Sigmoid colon (tissue), 3 donors: Measurements from ENCODE around the gene ACY1.

ENCODE experiments used
- CTCF ChIP-seq, 4 experiments: fragments of 450-650 bp in 3 of 4; fragments of 200-600 bp in 1 of 4; IDR thresholded peaks; one replicate each; pipeline ENCODE4 v1.5.1; 2016 to 2019; ENCODE audit warnings: antibody characterized with exemption in 4 of 4, mild to moderate bottlenecking in 3 of 4, moderate library complexity in 2 of 4
- POLR2A ChIP-seq, 2 donors: fragments of 450-650 bp; IDR thresholded peaks; one replicate each; pipeline ENCODE4 v1.6.1; 2016; ENCODE audit warnings: antibody characterized with exemption in 2 of 2, mild to moderate bottlenecking in 2 of 2, moderate library complexity in 2 of 2

GRCh38 chr3:52014613-52015012 lies 31.3 kb downstream of the ACY1 start:
- peak in 1 of 4 experiments; percentile 9 for TF ChIP-seq CTCF (IDR thresholded peaks at IDR 0.05)
- TF ChIP-seq POLR2A (IDR thresholded peaks at IDR 0.05) = no peak
